Activated naive CD4-positive, alpha-beta T cell treated with anti-CD3 and anti-CD28 coated beads, Interleukin-2, amount 10 ng/mL, durations not matched to agents 7 days and 5 days (primary cell): ENCODE measurements around the gene ACTL6B.

Experiments
- CTCF ChIA-PET: fragments of 350-600 bp; sonication (Branson Sonifier 250); formaldehyde crosslinking; loops from one replicate; lab custom pipeline; 2021; ENCODE audit warnings: antibody characterized with exemption; lab: Charles Lee
- DNase-seq: peaks from one replicate; pipeline ENCODE4 v3.0.0-alpha.2; 2020
- H3K27ac Mint-ChIP-seq: one replicate; pipeline ENCODE4 v1.8.0; 2021; ENCODE audit warnings: mild to moderate bottlenecking, moderate library complexity, mixed read lengths
- H3K27me3 Mint-ChIP-seq: one replicate; pipeline ENCODE4 v1.8.0; 2021; ENCODE audit warnings: mild to moderate bottlenecking, mixed read lengths
- H3K36me3 Mint-ChIP-seq: one replicate; pipeline ENCODE4 v1.8.0; 2021; ENCODE audit warnings: mixed read lengths
- H3K4me1 Mint-ChIP-seq: one replicate; pipeline ENCODE4 v1.8.0; 2021; ENCODE audit warnings: mixed read lengths
- H3K4me3 Mint-ChIP-seq: one replicate; pipeline ENCODE4 v1.8.0; 2021; ENCODE audit warnings: mild to moderate bottlenecking, moderate library complexity, mixed read lengths
- H3K9me3 Mint-ChIP-seq: one replicate; pipeline ENCODE4 v1.8.0; 2021; ENCODE audit warnings: mixed read lengths

The ACTL6B gene

DNA sequence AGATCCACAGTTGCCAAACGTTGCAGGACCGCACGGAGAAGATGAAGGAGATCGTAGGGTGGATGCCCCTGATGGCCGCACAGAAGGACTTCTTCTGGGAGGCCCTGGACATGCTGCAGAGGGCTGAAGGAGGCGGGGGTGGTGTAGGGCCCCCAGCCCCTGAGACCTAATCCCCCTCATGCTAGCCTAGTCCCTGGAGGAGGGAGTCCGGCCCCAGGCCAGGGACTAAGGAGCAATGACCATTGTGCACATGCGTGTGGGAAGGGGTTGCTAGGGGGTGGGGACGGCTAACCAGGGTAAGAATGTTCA, 55.6 kb downstream of the ACTL6B start:
- H3K27ac Mint-ChIP-seq = no peak overlapping the region
- CTCF ChIA-PET = no interaction called here
- H3K4me3 Mint-ChIP-seq = no peak overlapping the region
- peaks cover 31% of the 10 kb centered on the region for H3K4me1 Mint-ChIP-seq
- no peaks in the 10 kb centered on the region for H3K36me3 Mint-ChIP-seq
- peaks cover 57% of the 10 kb centered on the region for H3K27me3 Mint-ChIP-seq
- no peaks in the 10 kb centered on the region for H3K9me3 Mint-ChIP-seq
- DNase-seq = no peak

GRCh38 chr7:100599911-100600729, 56.1 kb downstream of the ACTL6B start:
- DNase-seq = no peak
- CTCF ChIA-PET = interaction anchor here (2.2 kb wide), 1 partner anchor 12 kb away, joined by 12 read pairs; no protein-coding TSS in a partner anchor
- peaks cover 27% of the 10 kb centered on the region for H3K4me1 Mint-ChIP-seq
- no peaks in the 10 kb centered on the region for H3K9me3 Mint-ChIP-seq
- no peak overlapping the region for H3K27ac Mint-ChIP-seq
- H3K27me3 Mint-ChIP-seq = peaks cover 57% of the 10 kb centered on the region
- H3K36me3 Mint-ChIP-seq = no peaks in the 10 kb centered on the region
- H3K4me3 Mint-ChIP-seq = no peak overlapping the region

GRCh38 chr7:100598425-100598824, 57.8 kb downstream of the ACTL6B start:
- no peaks in the 10 kb centered on the region for H3K36me3 Mint-ChIP-seq
- no peak overlapping the region for H3K4me3 Mint-ChIP-seq
- no peaks in the 10 kb centered on the region for H3K9me3 Mint-ChIP-seq
- CTCF ChIA-PET = interaction anchor here (2.2 kb wide), 1 partner anchor 10 kb away, joined by 12 read pairs; no protein-coding TSS in a partner anchor
- peak overlapping the region; percentile 29 for H3K27ac Mint-ChIP-seq
- H3K4me1 Mint-ChIP-seq = peaks cover 20% of the 10 kb centered on the region
- no peak for DNase-seq
- peaks cover 52% of the 10 kb centered on the region for H3K27me3 Mint-ChIP-seq

GRCh38 chr7:100595188-100595587, 61.1 kb downstream of the ACTL6B start:
- Mint-ChIP-seq H3K36me3 (no peaks in the 10 kb centered on the region), H3K4me1 (peaks cover 8% of the 10 kb centered on the region), H3K4me3 (no peak overlapping the region), H3K27me3 (peaks cover 56% of the 10 kb centered on the region), H3K27ac (no peak overlapping the region), H3K9me3 (no peaks in the 10 kb centered on the region)
- no peak for DNase-seq
- CTCF ChIA-PET = interaction anchor here (0.6 kb wide), 1 partner anchor 33 kb away, joined by 3 read pairs; no protein-coding TSS in a partner anchor
